GM21529 (cell line): ENCODE results near the gene CDC34.

ENCODE experiments used
- ATAC-seq: cut with Tn5 transposase; IDR thresholded peaks from one replicate; pipeline ENCODE4 v1.9.1; 2021; ENCODE audit not compliant: unreplicated experiment

CDC34 gene

GRCh38 chr19:518598-519231, 12.8 kb upstream of the CDC34 start:
- ATAC-seq = no peak

DNA sequence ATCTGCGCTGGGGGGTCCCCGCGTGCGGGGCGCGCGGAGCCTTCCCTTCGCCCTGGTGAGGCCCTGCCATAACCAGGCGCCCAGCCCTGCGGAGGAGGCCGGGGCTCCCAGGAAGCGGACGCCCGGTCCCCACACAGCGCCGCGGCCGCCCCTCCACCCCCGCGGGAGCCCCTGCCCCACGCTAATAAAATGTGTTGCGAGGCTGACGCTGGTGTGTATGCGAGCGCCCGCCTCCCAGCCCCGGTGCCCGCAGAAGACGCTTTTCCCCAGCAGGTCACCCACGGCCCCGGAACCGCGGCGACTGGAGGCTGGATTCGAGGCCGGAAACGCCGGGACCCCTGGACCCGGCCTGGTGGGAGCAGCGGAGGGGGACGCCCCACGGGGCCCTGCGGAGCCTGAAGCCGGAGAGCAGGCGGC, 12.1 kb upstream of the CDC34 start:
- ATAC-seq = no peak

DNA sequence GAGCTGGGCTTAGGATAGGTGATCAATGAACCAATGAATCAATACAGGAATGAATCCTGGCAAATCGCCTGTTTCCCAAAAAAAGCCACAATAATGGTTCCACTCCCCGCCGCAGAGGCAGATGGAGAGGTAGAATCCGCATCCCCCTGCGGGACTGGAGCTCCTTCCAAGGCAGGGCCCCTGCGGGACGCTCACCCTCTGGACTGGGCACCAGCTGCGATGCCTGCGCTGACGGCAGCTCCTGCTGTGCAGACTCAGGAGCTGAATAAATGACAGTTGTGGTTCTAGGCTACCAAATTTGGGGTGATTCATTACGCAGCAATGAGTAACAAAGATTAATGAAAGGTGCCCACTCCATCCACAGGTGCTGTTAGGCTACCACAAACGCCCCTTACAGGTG, 8.8 kb upstream of the CDC34 start:
- no peak for ATAC-seq

GRCh38 chr19:524062-524674, 7.4 kb upstream of the CDC34 start:
- ATAC-seq = no peak

GRCh38 chr19:525029-525428, 6.5 kb upstream of the CDC34 start:
- no peak for ATAC-seq

GRCh38 chr19:525857-526419, 5.6 kb upstream of the CDC34 start:
- ATAC-seq = no peak

GRCh38 chr19:530134-531008, 1.2 kb upstream of the CDC34 start:
- no peak for ATAC-seq

- peak; percentile 49 for ATAC-seq
These were observed 379 bp upstream of the CDC34 start for GRCh38 chr19:531009-531752.

GRCh38 chr19:532561-533363, 1.2 kb downstream of the CDC34 start:
- no peak for ATAC-seq

DNA sequence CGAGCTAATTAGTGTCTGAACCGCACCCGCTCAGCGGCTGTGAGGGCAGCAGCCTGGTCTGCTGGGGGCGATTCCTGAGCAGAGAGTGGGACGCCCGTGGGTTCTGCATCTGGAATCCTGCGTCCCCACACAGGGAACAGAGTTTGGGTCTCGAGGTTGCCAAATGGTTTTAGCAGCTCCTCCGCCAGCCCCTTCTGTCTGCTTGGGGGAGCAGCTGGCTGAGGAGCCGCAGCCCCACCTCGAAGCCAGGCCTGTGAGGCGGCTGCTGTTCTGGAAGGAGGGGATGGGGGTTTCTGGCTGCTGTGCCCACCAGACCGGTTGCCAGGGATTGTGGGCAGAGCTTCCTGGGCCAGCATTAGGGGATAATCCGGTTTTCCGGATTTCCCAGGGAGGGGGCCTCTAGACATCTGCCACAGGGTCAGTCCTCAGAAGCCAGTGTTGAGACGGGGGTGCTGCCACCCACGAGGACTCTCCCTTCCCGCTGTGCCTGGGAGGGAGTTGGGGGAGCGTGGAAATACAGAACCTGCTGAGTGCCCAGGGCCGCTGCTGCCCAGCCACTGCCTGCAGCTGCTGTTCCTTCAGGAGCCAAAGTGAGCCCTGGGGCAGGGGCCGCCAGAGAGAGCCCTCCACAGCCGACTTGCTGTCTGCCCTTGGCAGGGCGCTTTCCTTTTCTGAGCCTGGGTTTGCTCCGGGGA, 2.0 kb downstream of the CDC34 start:
- ATAC-seq = no peak

DNA sequence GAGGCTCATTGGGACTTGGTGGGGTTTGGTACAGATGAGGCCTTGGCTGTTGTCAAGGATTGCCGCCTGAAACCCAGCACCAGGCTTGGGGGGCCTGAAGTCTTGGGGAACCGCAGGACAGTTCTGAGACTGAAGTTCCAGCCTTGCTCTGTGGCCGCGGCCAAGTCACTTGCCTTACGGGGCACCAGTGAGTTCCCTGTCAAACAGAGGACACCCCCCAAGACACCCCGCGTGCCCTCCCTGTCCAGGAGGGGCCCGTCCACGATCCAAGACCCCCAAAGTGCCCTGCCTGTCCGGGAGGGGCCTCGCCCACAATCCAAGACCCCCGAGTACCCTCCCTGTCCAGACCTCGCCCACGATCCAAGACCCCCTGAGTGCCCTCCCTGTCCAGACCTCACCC, 2.5 kb downstream of the CDC34 start:
- ATAC-seq = no peak

DNA sequence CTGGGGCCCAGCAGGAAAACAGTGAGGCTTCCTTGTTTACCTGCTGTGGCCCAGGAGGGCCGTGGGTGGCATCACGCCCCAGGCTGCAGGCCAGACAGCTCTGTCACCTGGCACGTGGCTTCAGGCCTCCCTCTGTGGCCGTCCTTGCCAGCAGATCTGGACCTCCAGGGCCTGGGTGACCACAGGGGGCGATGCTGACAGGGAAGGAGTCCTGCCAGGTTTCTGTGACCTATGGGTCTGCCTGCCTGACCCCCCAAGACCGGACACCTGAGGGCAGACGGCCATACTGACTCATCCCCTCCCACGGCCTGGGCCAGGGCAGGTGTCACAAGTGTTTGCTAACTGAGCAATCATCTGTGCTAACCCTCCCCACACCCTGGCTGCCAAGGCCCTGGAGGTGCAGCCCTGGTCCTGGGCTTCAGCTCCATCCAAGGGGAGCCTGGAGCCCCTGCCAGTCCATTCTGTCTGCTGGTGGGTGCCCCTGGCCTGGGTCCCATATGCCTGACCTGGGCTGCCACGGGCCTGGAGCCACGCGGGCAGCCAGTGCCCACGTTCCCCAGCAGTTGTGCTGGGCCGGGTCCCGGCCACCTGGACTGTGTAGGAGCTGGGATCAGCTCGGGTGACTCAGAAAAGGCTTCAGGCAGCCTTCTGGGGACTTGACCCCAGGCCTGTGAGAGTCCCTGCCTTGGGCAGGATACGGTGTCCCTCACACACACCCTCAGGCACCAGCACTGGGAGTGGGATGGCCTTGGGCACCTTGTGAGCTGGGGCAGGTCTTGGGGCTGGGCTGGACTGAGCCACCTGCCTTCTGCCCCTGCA, 3.7 kb downstream of the CDC34 start:
- ATAC-seq = no peak

GRCh38 chr19:536031-536880, 4.7 kb downstream of the CDC34 start:
- no peak for ATAC-seq

DNA sequence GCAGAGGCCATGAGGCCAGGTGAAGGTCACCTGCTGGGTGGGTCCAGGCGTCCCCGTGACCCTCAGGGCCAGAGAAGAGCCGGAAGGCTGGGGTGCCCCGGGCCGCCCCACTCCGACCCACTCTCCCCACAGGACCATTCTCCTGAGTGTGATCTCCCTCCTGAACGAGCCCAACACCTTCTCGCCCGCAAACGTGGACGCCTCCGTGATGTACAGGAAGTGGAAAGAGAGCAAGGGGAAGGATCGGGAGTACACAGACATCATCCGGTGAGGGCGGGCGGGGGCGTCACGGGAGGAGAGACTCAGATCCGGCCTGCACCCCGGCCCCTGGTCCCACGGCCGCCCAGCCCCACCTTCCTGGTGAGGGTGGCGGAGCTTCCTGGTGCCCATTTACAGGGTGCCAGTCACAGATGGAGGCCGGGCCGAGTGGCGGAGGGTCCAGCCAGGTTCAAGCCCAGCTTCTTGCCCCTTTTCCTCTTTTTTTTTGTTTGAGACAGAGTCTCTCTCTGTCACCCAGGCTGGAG, 5.4 kb downstream of the CDC34 start:
- no peak for ATAC-seq

- ATAC-seq = no peak
These were observed 7.3 kb downstream of the CDC34 start for GRCh38 chr19:538641-539428.

DNA sequence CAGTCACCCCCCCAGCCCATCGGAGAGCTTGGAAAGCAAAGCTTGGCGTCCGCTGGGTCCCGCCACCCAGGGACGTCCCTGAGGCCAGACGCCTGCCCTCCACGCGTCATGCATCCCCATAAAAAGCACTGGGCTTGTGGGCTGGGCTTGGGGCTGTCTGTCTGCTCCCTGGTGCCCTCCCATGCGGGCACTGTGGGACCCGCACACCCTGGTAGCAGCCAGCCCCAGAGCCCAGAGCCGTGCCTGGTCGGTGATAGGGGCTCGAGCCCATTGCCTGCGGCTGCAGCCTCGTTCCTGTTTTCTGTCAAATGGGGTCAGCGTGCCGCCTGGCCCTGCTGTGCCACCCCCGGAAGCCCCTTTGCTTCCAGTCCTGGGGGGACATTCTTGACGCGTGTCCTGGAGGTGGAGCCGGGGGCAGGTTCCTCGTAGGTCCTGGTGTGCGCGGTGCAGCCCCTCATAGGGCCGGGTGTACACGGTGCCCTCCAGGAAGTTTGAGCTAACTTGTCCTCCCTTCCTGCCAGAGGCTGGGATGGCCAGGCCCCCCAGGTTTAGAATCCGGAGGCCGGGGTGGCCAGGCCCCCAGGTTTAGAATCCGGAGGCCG, 8.0 kb downstream of the CDC34 start:
- no peak for ATAC-seq
